ENCODE results near the gene ZNF580. TPM values are rescaled to one million over a fixed set of nuclear protein-coding genes. Genes with fewer than 3 reads are reported as not detected.

The ZNF580 gene
- total and polyA plus RNA-seq, 2 of the 13 experiments (the other 11 are each of a cell fraction or from before 2014, with no cell fraction given), result 4.4 to 6.0 TPM

DNA sequence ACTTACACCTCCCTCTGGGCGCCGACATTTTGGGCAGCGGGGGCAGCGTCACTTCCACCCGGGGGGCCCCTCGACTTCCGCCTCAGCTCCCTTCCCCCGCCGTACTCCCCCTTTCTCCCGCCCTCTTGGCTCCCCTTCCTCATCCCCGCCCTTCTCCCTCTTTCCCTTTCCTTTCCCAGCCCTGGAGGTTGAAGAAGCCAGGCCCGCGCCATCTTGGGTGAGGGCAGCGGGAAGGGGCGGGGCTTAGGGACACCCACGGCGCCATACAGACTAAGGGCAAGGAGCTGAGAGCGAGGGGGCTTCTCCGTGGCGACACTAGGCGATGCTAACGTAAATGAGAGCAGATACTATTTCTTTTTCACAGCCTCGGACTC is 41.3 kb upstream of the ZNF580 start, which contains the start of gene FIZ1 (continued):
- TF ChIP-seq, protein P1, sequence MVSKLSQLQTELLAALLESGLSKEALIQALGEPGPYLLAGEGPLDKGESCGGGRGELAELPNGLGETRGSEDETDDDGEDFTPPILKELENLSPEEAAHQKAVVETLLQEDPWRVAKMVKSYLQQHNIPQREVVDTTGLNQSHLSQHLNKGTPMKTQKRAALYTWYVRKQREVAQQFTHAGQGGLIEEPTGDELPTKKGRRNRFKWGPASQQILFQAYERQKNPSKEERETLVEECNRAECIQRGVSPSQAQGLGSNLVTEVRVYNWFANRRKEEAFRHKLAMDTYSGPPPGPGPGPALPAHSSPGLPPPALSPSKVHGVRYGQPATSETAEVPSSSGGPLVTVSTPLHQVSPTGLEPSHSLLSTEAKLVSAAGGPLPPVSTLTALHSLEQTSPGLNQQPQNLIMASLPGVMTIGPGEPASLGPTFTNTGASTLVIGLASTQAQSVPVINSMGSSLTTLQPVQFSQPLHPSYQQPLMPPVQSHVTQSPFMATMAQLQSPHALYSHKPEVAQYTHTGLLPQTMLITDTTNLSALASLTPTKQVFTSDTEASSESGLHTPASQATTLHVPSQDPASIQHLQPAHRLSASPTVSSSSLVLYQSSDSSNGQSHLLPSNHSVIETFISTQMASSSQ (IDR thresholded peaks at IDR 0.05; ENCODE audit: low read depth), result no peak
- TF ChIP-seq, protein P1 (CRISPR knock-in tag; IDR thresholded peaks at IDR 0.05; ENCODE audit: borderline replicate concordance), result peak; percentile 39; the same call in 1 of the 2 replicates
- no peak for TF ChIP-seq NPAS2 (CRISPR knock-in tag; IDR thresholded peaks at IDR 0.05; ENCODE audit: borderline replicate concordance)
- TF ChIP-seq ZNF577 (CRISPR knock-in tag; IDR thresholded peaks at IDR 0.05; ENCODE audit: borderline replicate concordance, low read depth), result no peak
- TF ChIP-seq FOXA3 (CRISPR knock-in tag; IDR thresholded peaks at IDR 0.05), result peak; percentile 14; the same call in 1 of the 2 replicates
- 0 out of 2 replicates have a peak, but pooled peaks have one; percentile 67 for TF ChIP-seq GTF3A (CRISPR knock-in tag; conservative IDR thresholded peaks at IDR 0.05)
- TF ChIP-seq ETV5 (CRISPR knock-in tag; IDR thresholded peaks at IDR 0.05; ENCODE audit: borderline replicate concordance), result no peak; the same call in 1 of the 2 replicates
- TF ChIP-seq ZNF816 (CRISPR knock-in tag; IDR thresholded peaks at IDR 0.05; ENCODE audit: borderline replicate concordance), result 0 out of 2 replicates have a peak, but pooled peaks have one; percentile 53
- TF ChIP-seq, protein P2, sequence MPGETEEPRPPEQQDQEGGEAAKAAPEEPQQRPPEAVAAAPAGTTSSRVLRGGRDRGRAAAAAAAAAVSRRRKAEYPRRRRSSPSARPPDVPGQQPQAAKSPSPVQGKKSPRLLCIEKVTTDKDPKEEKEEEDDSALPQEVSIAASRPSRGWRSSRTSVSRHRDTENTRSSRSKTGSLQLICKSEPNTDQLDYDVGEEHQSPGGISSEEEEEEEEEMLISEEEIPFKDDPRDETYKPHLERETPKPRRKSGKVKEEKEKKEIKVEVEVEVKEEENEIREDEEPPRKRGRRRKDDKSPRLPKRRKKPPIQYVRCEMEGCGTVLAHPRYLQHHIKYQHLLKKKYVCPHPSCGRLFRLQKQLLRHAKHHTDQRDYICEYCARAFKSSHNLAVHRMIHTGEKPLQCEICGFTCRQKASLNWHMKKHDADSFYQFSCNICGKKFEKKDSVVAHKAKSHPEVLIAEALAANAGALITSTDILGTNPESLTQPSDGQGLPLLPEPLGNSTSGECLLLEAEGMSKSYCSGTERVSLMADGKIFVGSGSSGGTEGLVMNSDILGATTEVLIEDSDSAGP (CRISPR knock-in tag; IDR thresholded peaks at IDR 0.05; ENCODE audit: borderline replicate concordance), result peak; percentile 89; the same call in 1 of the 2 replicates
- TF ChIP-seq KLF6 (CRISPR knock-in tag; IDR thresholded peaks at IDR 0.05), result 0 out of 2 replicates have a peak, but pooled peaks have one; percentile 34
- TF ChIP-seq, protein P3, sequence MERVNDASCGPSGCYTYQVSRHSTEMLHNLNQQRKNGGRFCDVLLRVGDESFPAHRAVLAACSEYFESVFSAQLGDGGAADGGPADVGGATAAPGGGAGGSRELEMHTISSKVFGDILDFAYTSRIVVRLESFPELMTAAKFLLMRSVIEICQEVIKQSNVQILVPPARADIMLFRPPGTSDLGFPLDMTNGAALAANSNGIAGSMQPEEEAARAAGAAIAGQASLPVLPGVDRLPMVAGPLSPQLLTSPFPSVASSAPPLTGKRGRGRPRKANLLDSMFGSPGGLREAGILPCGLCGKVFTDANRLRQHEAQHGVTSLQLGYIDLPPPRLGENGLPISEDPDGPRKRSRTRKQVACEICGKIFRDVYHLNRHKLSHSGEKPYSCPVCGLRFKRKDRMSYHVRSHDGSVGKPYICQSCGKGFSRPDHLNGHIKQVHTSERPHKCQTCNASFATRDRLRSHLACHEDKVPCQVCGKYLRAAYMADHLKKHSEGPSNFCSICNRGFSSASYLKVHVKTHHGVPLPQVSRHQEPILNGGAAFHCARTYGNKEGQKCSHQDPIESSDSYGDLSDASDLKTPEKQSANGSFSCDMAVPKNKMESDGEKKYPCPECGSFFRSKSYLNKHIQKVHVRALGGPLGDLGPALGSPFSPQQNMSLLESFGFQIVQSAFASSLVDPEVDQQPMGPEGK (CRISPR knock-in tag; IDR thresholded peaks at IDR 0.05), result peak; percentile 90
- TF ChIP-seq, protein P4, sequence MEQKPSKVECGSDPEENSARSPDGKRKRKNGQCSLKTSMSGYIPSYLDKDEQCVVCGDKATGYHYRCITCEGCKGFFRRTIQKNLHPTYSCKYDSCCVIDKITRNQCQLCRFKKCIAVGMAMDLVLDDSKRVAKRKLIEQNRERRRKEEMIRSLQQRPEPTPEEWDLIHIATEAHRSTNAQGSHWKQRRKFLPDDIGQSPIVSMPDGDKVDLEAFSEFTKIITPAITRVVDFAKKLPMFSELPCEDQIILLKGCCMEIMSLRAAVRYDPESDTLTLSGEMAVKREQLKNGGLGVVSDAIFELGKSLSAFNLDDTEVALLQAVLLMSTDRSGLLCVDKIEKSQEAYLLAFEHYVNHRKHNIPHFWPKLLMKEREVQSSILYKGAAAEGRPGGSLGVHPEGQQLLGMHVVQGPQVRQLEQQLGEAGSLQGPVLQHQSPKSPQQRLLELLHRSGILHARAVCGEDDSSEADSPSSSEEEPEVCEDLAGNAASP (CRISPR knock-in tag; IDR thresholded peaks at IDR 0.05; ENCODE audit: borderline replicate concordance), result peak; percentile 50
- TF ChIP-seq ZMAT3 (CRISPR knock-in tag; conservative IDR thresholded peaks at IDR 0.05), result 0 out of 2 replicates have a peak, but pooled peaks have one; percentile 44
- TF ChIP-seq, protein P5, sequence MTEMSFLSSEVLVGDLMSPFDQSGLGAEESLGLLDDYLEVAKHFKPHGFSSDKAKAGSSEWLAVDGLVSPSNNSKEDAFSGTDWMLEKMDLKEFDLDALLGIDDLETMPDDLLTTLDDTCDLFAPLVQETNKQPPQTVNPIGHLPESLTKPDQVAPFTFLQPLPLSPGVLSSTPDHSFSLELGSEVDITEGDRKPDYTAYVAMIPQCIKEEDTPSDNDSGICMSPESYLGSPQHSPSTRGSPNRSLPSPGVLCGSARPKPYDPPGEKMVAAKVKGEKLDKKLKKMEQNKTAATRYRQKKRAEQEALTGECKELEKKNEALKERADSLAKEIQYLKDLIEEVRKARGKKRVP (CRISPR knock-in tag; IDR thresholded peaks at IDR 0.05), result 0 out of 4 replicates have a peak, but pooled peaks of 1 of the 2 experiments have one; percentile 51
- TF ChIP-seq POGZ (CRISPR knock-in tag; IDR thresholded peaks at IDR 0.05), result peak; percentile 31; the same call in 1 of the 2 replicates
- TF ChIP-seq TEAD2 (CRISPR knock-in tag; IDR thresholded peaks at IDR 0.05), result no peak
- no peak for TF ChIP-seq ZNF761 (CRISPR knock-in tag; conservative IDR thresholded peaks at IDR 0.05)
- peak; percentile 88 for TF ChIP-seq ZNF430 (CRISPR knock-in tag; IDR thresholded peaks at IDR 0.05)
- TF ChIP-seq ZNF20 (CRISPR knock-in tag; IDR thresholded peaks at IDR 0.05), result 0 out of 2 replicates have a peak, but pooled peaks have one; percentile 18
